Stomach (tissue), 9 donors: ENCODE results near the gene CDC42BPB. TPM values are rescaled to one million over a fixed set of nuclear protein-coding genes. Genes with fewer than 3 reads are reported as not detected.

Experiments
- DNase-seq, 2 donors: peaks; one replicate each; pipeline versions ENCODE4 v3.0.0 to v3.0.0-alpha.2; 2013 to 2019
- H3K27ac ChIP-seq, 5 donors: fragments of 200-600 bp in 4 of 5; sonication (generic) in 4 of 5; one replicate each; pipeline ENCODE4 v1.5.1; 2013 to 2019; ENCODE audit warnings: mild to moderate bottlenecking in 1 of 5, moderate library complexity in 1 of 5
- H3K27me3 ChIP-seq, 3 donors: fragments of 200-600 bp; sonication (generic); one replicate each; pipeline ENCODE4 v1.5.1; 2017 to 2019; ENCODE audit warnings: mixed run types in 1 of 3
- H3K36me3 ChIP-seq, 4 donors: fragments of 200-600 bp; sonication (generic); 1 replicate in 3 of 4; 2 replicates in 1 of 4; pipeline ENCODE4 v1.5.1; 2016 to 2019
- H3K4me1 ChIP-seq, 4 donors: fragments of 200-600 bp; sonication (generic); one replicate each; pipeline ENCODE4 v1.5.1; 2016 to 2019
- H3K4me3 ChIP-seq, 4 donors: fragments of 200-600 bp; sonication (generic) in 3 of 4; one replicate each; pipeline ENCODE4 v1.5.1; 2016 to 2019; ENCODE audit warnings: mild to moderate bottlenecking in 1 of 4
- H3K9me3 ChIP-seq, 4 donors: fragments of 200-600 bp; sonication (generic); one replicate each; pipeline ENCODE4 v1.5.1; 2016 to 2019
- EP300 ChIP-seq: sonication (generic); formaldehyde crosslinking; IDR thresholded peaks from one replicate; pipeline ENCODE4 v1.6.1; 2017; ENCODE audit warnings: antibody characterized with exemption
- POLR2A ChIP-seq, 4 donors: fragments of 450-650 bp; IDR thresholded peaks; one replicate each; pipeline ENCODE4 v1.6.1; 2016; ENCODE audit warnings: antibody characterized with exemption in 4 of 4, control low read depth in 2 of 4, mild to moderate bottlenecking in 1 of 4, moderate library complexity in 1 of 4
- POLR2AphosphoS5 ChIP-seq, 3 donors: sonication (generic); formaldehyde crosslinking; IDR thresholded peaks; one replicate each; pipeline ENCODE4 v1.6.1; 2016; ENCODE audit warnings: antibody characterized with exemption in 3 of 3
- WGBS, 5 donors: extraction: QIAGEN DNeasy Blood & Tissue Kit in 3 of 5; methylation state at CpG; one replicate each; pipeline versions ENCODE4 v1.1.5 to v1.1.7; 2013 to 2018; 5-methylcytosine and 5-hydroxymethylcytosine counted together
- intact Hi-C: fragments of 100-400 bp; cut with DNase I; formaldehyde crosslinking; loops from one replicate; pipeline ENCODE4 v1.15.1; 2023; ENCODE audit warnings: low total_unique reads
- polyA plus RNA-seq, 3 donors: library from polyadenylated mRNA; stranded (reverse); fragments of 200-250 nt; gene quantifications; one replicate each; pipeline ENCODE4 v1.2.3, GENCODE V29; 2013
- total RNA-seq, 5 donors: library from RNA; depleted of rRNA; stranded (reverse); fragments of >200 nt; gene quantifications; one replicate each; pipeline versions ENCODE4 v1.1.0 to v1.2.3, GENCODE V29; 2014 to 2016
- TF ChIP-seq, protein P1 (sequence below), 7 experiments: fragments of 450-650 bp in 4 of 7; fragments of 200-600 bp in 3 of 7; sonication (generic) in 3 of 7; IDR thresholded peaks; one replicate each; pipeline ENCODE4 v1.5.1; 2016 to 2019; ENCODE audit warnings: antibody characterized with exemption in 7 of 7, control low read depth in 2 of 7, mild to moderate bottlenecking in 1 of 7
- donor health status: healthy with polysubstance abuse.
- donor health status: Bipolar disorder and iron deficiency.
- donor health status: healthy.

Gene CDC42BPB
- total and polyA plus RNA-seq, 8 donors: 16.3 to 400 (median 127) TPM

DNA sequence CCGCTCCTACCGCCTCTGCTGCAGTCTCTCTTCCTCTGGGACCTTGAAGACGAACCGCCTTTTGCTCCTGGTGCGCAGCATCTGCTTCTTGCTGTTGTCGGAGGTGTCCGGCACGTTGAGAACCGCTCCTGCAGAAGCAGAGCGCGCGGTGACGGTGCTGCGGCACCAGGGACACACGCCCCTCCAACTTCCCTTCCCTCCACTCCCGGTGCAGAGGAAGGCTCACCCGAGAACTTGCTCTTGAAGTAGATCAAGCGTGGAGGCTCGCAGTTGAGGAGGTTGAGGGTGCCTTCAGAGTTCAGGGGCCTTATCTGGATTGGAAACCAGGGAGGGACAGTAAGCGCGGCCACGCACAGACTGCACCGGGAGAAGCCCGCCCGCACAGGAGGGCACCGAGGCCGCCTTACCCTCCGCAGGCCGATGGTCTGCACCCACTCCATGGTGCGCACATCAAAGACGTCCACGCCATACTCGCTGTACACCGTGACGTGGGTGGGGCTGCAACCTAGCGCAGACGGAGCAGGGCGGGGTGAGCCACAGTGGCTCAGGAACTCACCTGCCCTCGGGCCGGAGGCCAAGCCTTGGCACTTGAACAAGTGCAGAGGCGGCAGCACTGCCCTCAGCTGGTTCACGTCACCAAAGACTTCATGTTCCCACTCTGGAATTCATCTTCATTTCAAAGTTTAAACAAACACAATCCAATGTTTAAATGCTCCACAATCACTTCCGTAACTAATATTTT lies 117.4 kb downstream of the CDC42BPB start:
- peaks cover 68 to 94% (median 88%) of the 10 kb centered on the region in 4 donors for H3K36me3 ChIP-seq
- 74 to 80% (median 78%) methylated on average over 38 to 43 of the region's 43 CpGs for WGBS, 5 donors
- peaks cover 7 to 22% (median 14%) of the 10 kb centered on the region in 4 donors for H3K4me1 ChIP-seq
- H3K27ac ChIP-seq: peak overlapping the region in 1 of 5 donors; percentile 15
- H3K9me3 ChIP-seq: no peaks in the 10 kb centered on the region
- H3K4me3 ChIP-seq: no peak overlapping the region
- peak in 1 of 2 donors; percentile 89 for DNase-seq
- H3K27me3 ChIP-seq: no peaks in the 10 kb centered on the region
- intact Hi-C loops: no loop called here
- peak in 1 of 3 donors; percentile 40 for TF ChIP-seq POLR2AphosphoS5 (IDR thresholded peaks at IDR 0.05)
- TF ChIP-seq EP300: no peak
- TF ChIP-seq POLR2A (IDR thresholded peaks at IDR 0.05): no peak

- Histone ChIP-seq H3K27me3 (no peaks in the 10 kb centered on the region), H3K4me1 (peaks cover 7 to 22% (median 14%) of the 10 kb centered on the region in 4 donors), H3K4me3 (no peak overlapping the region), H3K36me3 (peaks cover 61 to 90% (median 83%) of the 10 kb centered on the region in 4 donors), H3K27ac (no peak overlapping the region), H3K9me3 (no peaks in the 10 kb centered on the region)
- WGBS, 5 donors: 91 to 97% (median 95%) methylated on average over 18 of the region's 18 CpGs
- intact Hi-C loops: no loop called here
- DNase-seq: no peak
- TF ChIP-seq POLR2AphosphoS5 (IDR thresholded peaks at IDR 0.05): no peak
- no peak for TF ChIP-seq POLR2A (IDR thresholded peaks at IDR 0.05)
- TF ChIP-seq EP300: no peak
- TF ChIP-seq, protein P1, sequence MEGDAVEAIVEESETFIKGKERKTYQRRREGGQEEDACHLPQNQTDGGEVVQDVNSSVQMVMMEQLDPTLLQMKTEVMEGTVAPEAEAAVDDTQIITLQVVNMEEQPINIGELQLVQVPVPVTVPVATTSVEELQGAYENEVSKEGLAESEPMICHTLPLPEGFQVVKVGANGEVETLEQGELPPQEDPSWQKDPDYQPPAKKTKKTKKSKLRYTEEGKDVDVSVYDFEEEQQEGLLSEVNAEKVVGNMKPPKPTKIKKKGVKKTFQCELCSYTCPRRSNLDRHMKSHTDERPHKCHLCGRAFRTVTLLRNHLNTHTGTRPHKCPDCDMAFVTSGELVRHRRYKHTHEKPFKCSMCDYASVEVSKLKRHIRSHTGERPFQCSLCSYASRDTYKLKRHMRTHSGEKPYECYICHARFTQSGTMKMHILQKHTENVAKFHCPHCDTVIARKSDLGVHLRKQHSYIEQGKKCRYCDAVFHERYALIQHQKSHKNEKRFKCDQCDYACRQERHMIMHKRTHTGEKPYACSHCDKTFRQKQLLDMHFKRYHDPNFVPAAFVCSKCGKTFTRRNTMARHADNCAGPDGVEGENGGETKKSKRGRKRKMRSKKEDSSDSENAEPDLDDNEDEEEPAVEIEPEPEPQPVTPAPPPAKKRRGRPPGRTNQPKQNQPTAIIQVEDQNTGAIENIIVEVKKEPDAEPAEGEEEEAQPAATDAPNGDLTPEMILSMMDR (IDR thresholded peaks at IDR 0.05): no peak
Observed at GRCh38 chr14:102939329-102939728, 118.0 kb downstream of the CDC42BPB start.

GRCh38 chr14:102938191-102938590 lies 119.2 kb downstream of the CDC42BPB start:
- intact Hi-C loops: no loop called here
- 93 to 98% (median 97%) methylated on average over 11 to 12 of the region's 12 CpGs for WGBS, 5 donors
- Histone ChIP-seq H3K4me1 (peaks cover 7 to 22% (median 14%) of the 10 kb centered on the region in 4 donors), H3K9me3 (no peaks in the 10 kb centered on the region), H3K36me3 (peaks cover 50 to 90% (median 83%) of the 10 kb centered on the region in 4 donors), H3K27ac (no peak overlapping the region), H3K4me3 (no peak overlapping the region), H3K27me3 (no peaks in the 10 kb centered on the region)
- TF ChIP-seq POLR2AphosphoS5 (IDR thresholded peaks at IDR 0.05) (no peak), EP300 (no peak), POLR2A (IDR thresholded peaks at IDR 0.05) (no peak)
- TF ChIP-seq, protein P1 (IDR thresholded peaks at IDR 0.05): no peak
- DNase-seq: no peak

DNA sequence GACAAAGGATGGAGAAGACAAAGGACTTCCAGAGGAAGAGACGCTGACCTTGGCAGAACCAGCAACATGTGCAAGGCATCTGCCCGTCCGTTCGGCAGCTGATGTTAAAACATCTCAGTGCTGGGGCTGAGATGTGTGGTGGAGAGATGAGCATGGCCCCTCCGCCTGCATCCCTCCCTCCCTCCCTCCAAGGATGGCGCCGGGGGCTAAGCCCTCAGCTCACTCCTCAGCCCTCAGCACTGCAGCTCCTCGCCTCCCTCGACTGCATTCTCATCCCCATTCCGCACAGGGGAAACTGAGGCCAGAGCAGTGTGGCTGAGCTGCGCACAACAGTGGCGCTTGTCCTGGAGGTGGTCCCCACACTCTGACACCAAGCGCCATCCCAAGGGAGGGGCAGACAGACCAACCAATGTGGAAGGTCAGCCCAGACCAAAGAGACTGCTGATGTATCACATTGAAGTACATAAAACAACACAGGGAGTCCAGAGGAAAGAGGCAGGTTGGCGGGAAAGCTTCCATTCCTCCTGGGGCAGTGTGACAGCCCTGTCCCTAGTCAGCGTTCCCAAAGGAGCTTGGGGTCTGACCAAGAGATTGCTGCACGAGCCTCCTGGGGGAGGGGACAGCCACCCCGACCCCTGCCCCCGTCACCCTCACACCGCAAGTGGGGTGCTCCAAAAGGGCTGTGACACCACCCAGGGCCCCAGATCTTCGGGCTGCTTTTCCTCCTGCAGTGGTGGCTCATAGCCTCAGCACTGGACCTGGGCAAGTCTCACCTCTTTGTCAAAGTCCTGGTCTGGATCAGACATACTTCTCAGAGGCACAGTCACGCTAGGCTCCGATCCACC lies 119.8 kb downstream of the CDC42BPB start:
- intact Hi-C loops: no loop called here
- H3K4me3 ChIP-seq: no peak overlapping the region
- 93 to 95% (median 94%) methylated on average over 17 to 22 of the region's 22 CpGs for WGBS, 5 donors
- no peaks in the 10 kb centered on the region for H3K9me3 ChIP-seq
- TF ChIP-seq, protein P1 (IDR thresholded peaks at IDR 0.05): no peak
- TF ChIP-seq POLR2AphosphoS5 (IDR thresholded peaks at IDR 0.05): no peak
- TF ChIP-seq POLR2A (IDR thresholded peaks at IDR 0.05): no peak
- no peak for TF ChIP-seq EP300
- DNase-seq: no peak
- no peak overlapping the region for H3K27ac ChIP-seq
- no peaks in the 10 kb centered on the region for H3K27me3 ChIP-seq
- H3K4me1 ChIP-seq: peaks cover 7 to 22% (median 14%) of the 10 kb centered on the region in 4 donors
- peaks cover 43 to 90% (median 83%) of the 10 kb centered on the region in 4 donors for H3K36me3 ChIP-seq
